H9 (cell line): Measurements from ENCODE around the gene PTPN13. TPM values are rescaled to one million over a fixed set of nuclear protein-coding genes. Genes with fewer than 3 reads are reported as not detected.

Source experiments
- DNase-seq: peaks from one replicate; pipeline ENCODE4 v3.0.0-alpha.2; 2017
- H2AFZ ChIP-seq: one replicate; pipeline ENCODE4 v1.6.1; 2013; ENCODE audit warnings: mild to moderate bottlenecking, low read length, control low read depth, moderate library complexity
- H2AK5ac ChIP-seq: 2 replicates; pipeline ENCODE4 v1.6.1; 2013; ENCODE audit warnings: low read length, control low read depth, mixed read lengths; ENCODE audit not compliant: insufficient read length
- H2BK120ac ChIP-seq: one replicate; pipeline ENCODE4 v1.6.1; 2013; ENCODE audit warnings: low read depth, mild to moderate bottlenecking, low read length, control low read depth, inconsistent platforms; ENCODE audit not compliant: poor library complexity, severe bottlenecking
- H2BK12ac ChIP-seq: 2 replicates; pipeline ENCODE4 v1.6.1; 2013; ENCODE audit warnings: low read length, control low read depth, mixed read lengths, low read depth; ENCODE audit not compliant: insufficient read length
- H2BK15ac ChIP-seq: 2 replicates; pipeline ENCODE4 v1.6.1; 2013; ENCODE audit warnings: low read depth, low read length, control low read depth
- H2BK20ac ChIP-seq: one replicate; pipeline ENCODE4 v1.6.1; 2013; ENCODE audit warnings: low read depth, mild to moderate bottlenecking, low read length, control low read depth, inconsistent platforms; ENCODE audit not compliant: poor library complexity, severe bottlenecking
- H2BK5ac ChIP-seq: 2 replicates; pipeline ENCODE4 v1.6.1; 2013; ENCODE audit warnings: low read length, control low read depth, mixed read lengths; ENCODE audit not compliant: insufficient read length
- H3K14ac ChIP-seq: 2 replicates; pipeline ENCODE4 v1.6.1; 2013; ENCODE audit warnings: low read length, control low read depth; ENCODE audit not compliant: insufficient read depth
- H3K18ac ChIP-seq: 2 replicates; pipeline ENCODE4 v1.6.1; 2013; ENCODE audit warnings: low read depth, mild to moderate bottlenecking, mixed read lengths, low read length, control low read depth; ENCODE audit not compliant: insufficient read length
- H3K23ac ChIP-seq: 2 replicates; pipeline ENCODE4 v1.6.1; 2013; ENCODE audit warnings: low read length, control low read depth, mixed read lengths, low read depth; ENCODE audit not compliant: insufficient read length
- H3K23me2 ChIP-seq: 2 replicates; pipeline ENCODE4 v1.6.1; 2013; ENCODE audit warnings: low read depth, mild to moderate bottlenecking, mixed read lengths, low read length, control low read depth; ENCODE audit not compliant: insufficient read length, poor library complexity, severe bottlenecking
- H3K27ac ChIP-seq: 2 replicates; pipeline ENCODE4 v1.5.1; 2013; ENCODE audit warnings: low read length, control low read depth, mixed read lengths, low read depth; ENCODE audit not compliant: insufficient read length
- H3K27me3 ChIP-seq: 2 replicates; pipeline ENCODE4 v1.6.1; 2013; ENCODE audit warnings: low read length, control low read depth, inconsistent platforms; ENCODE audit not compliant: insufficient read depth
- H3K4ac ChIP-seq: 2 replicates; pipeline ENCODE4 v1.6.1; 2013; ENCODE audit warnings: low read depth, mild to moderate bottlenecking, control low read depth, inconsistent platforms, low read length, moderate library complexity
- H3K4me1 ChIP-seq: 2 replicates; pipeline ENCODE4 v1.6.1; 2013; ENCODE audit warnings: low read length, control low read depth, inconsistent platforms; ENCODE audit not compliant: insufficient read depth
- H3K4me2 ChIP-seq: 2 replicates; pipeline ENCODE4 v1.6.1; 2013; ENCODE audit warnings: low read length, control low read depth, mixed read lengths; ENCODE audit not compliant: insufficient read length, insufficient read depth
- H3K56ac ChIP-seq: 2 replicates; pipeline ENCODE4 v1.6.1; 2013; ENCODE audit warnings: low read depth, mild to moderate bottlenecking, mixed read lengths, low read length, control low read depth; ENCODE audit not compliant: insufficient read length
- H3K79me1 ChIP-seq: 2 replicates; pipeline ENCODE4 v1.6.1; 2013; ENCODE audit warnings: low read depth, mild to moderate bottlenecking, moderate library complexity, low read length, control low read depth, inconsistent platforms; ENCODE audit not compliant: insufficient read depth, poor library complexity, severe bottlenecking
- H3K79me2 ChIP-seq: 2 replicates; pipeline ENCODE4 v1.6.1; 2013; ENCODE audit warnings: low read length, control low read depth, inconsistent platforms; ENCODE audit not compliant: insufficient read depth
- H3K9ac ChIP-seq: 2 replicates; pipeline ENCODE4 v1.6.1; 2013; ENCODE audit warnings: low read length, control low read depth, mixed read lengths; ENCODE audit not compliant: insufficient read length; ENCODE audit errors: extremely low read depth
- H3K9me3 ChIP-seq: one replicate; pipeline ENCODE4 v1.6.1; 2013; ENCODE audit warnings: low read depth, low read length, inconsistent platforms; ENCODE audit not compliant: control insufficient read depth
- H3T11ph ChIP-seq: one replicate; pipeline ENCODE4 v1.6.1; 2013; ENCODE audit warnings: mild to moderate bottlenecking, low read length, control low read depth, inconsistent platforms
- H4K20me1 ChIP-seq: one replicate; pipeline ENCODE4 v1.6.1; 2013; ENCODE audit not compliant: control insufficient read depth, insufficient read length, insufficient read depth
- H4K5ac ChIP-seq: 2 replicates; pipeline ENCODE4 v1.6.1; 2013; ENCODE audit warnings: low read depth, mild to moderate bottlenecking, mixed read lengths, low read length, control low read depth; ENCODE audit not compliant: insufficient read length
- H4K8ac ChIP-seq: replicated peaks from 2 replicates; pipeline ENCODE4 v1.6.1; 2013; ENCODE audit warnings: low read length, control low read depth, mixed read lengths, low read depth; ENCODE audit not compliant: insufficient read length
- H4K91ac ChIP-seq: 2 replicates; pipeline ENCODE4 v1.6.1; 2013; ENCODE audit warnings: low read depth, mild to moderate bottlenecking, moderate library complexity, mixed read lengths, low read length, control low read depth; ENCODE audit not compliant: insufficient read length
- H3K27ac Mint-ChIP-seq, 3 experiments: 2 replicates in 2 of 3; 3 replicates in 1 of 3; pipeline ENCODE4 v1.8.0; 2020 to 2021; ENCODE audit warnings: mixed read lengths in 3 of 3, mild to moderate bottlenecking in 1 of 3, moderate library complexity in 1 of 3
- H3K27me3 Mint-ChIP-seq: 2 replicates; pipeline ENCODE4 v1.8.0; 2021; ENCODE audit warnings: low read depth, mild to moderate bottlenecking, moderate library complexity, mixed read lengths
- H3K36me3 Mint-ChIP-seq, 3 experiments: 2 replicates in 2 of 3; 3 replicates in 1 of 3; pipeline ENCODE4 v1.8.0; 2020 to 2021; ENCODE audit warnings: low read depth in 3 of 3, mixed read lengths in 3 of 3; ENCODE audit not compliant: insufficient read depth in 1 of 3
- H3K4me1 Mint-ChIP-seq, 2 experiments: 2 replicates each; pipeline ENCODE4 v1.8.0; 2020; ENCODE audit warnings: mixed read lengths in 2 of 2
- H3K4me3 Mint-ChIP-seq, 2 experiments: 2 replicates in 1 of 2; 3 replicates in 1 of 2; pipeline ENCODE4 v1.8.0; 2020 to 2021; ENCODE audit warnings: mild to moderate bottlenecking in 2 of 2, mixed read lengths in 2 of 2, moderate library complexity in 1 of 2
- H3K9me3 Mint-ChIP-seq, 2 experiments: 2 replicates in 1 of 2; 3 replicates in 1 of 2; pipeline ENCODE4 v1.8.0; 2020; ENCODE audit warnings: mild to moderate bottlenecking in 2 of 2, mixed read lengths in 2 of 2, moderate library complexity in 1 of 2
- CTCF ChIP-seq: fragments of 200-600 bp; sonication (generic); conservative IDR thresholded peaks from 3 replicates; pipeline ENCODE4 v1.8.0; 2021; ENCODE audit warnings: antibody characterized with exemption, mild to moderate bottlenecking
- WGBS: extraction: QIAGEN DNeasy Blood & Tissue Kit; methylation state at CpG from one replicate; pipeline ENCODE4 v1.1.7; 2013; ENCODE audit warnings: missing lambda C conversion rate, low lambda C conversion rate, mixed read lengths; ENCODE audit not compliant: insufficient read length; ENCODE audit errors: extremely low coverage; 5-methylcytosine and 5-hydroxymethylcytosine counted together
- total RNA-seq: library from RNA; stranded (reverse); gene quantifications from 2 replicates; pipeline ENCODE4 v1.2.1, GENCODE V29; 2021

Gene PTPN13
- total RNA-seq, 1 experiment from 2014 or later: 34.9 TPM

GRCh38 chr4:86757468-86757867 is 163.4 kb downstream of the PTPN13 start:
- H3T11ph ChIP-seq: no peak overlapping the region
- no peak overlapping the region for H3K23ac ChIP-seq
- H2BK20ac ChIP-seq: no peak overlapping the region
- no peak overlapping the region for H3K4ac ChIP-seq
- peaks cover 10 to 28% (median 24%) of the 10 kb centered on the region in 3 experiments; a peak in 6 of 7 replicates for H3K36me3 Mint-ChIP-seq
- H3K18ac ChIP-seq: no peak overlapping the region
- H3K56ac ChIP-seq: no peak overlapping the region
- H2AK5ac ChIP-seq: no peak overlapping the region
- H3K4me2 ChIP-seq: no peak overlapping the region
- no peak overlapping the region for H4K8ac ChIP-seq
- H3K4me1 ChIP-seq: no peaks in the 10 kb centered on the region
- H2AFZ ChIP-seq: no peak overlapping the region
- H3K27ac ChIP-seq: no peak overlapping the region
- H3K79me2 ChIP-seq: no peaks in the 10 kb centered on the region
- no peak overlapping the region for H2BK5ac ChIP-seq
- no peak overlapping the region for H3K9ac ChIP-seq
- no peak overlapping the region for H3K14ac ChIP-seq
- H4K20me1 ChIP-seq: no peaks in the 10 kb centered on the region
- no peaks in the 10 kb centered on the region for H3K27me3 Mint-ChIP-seq
- H3K4me3 Mint-ChIP-seq: no peak overlapping the region
- no peaks in the 10 kb centered on the region for H3K9me3 ChIP-seq
- no peaks in the 10 kb centered on the region for H3K23me2 ChIP-seq
- H3K4me1 Mint-ChIP-seq: peaks cover 2% of the 10 kb centered on the region in 2 experiments; a peak in 2 of 4 replicates
- no peak for TF ChIP-seq CTCF
- no peak overlapping the region for H2BK12ac ChIP-seq
- no CpG with 5 or more reads among the region's 3 CpGs for WGBS
- H2BK120ac ChIP-seq: no peak overlapping the region
- no peaks in the 10 kb centered on the region for H3K9me3 Mint-ChIP-seq
- DNase-seq: no peak
- no peak overlapping the region for H4K5ac ChIP-seq
- H3K79me1 ChIP-seq: no peaks in the 10 kb centered on the region
- H2BK15ac ChIP-seq: no peak overlapping the region
- H4K91ac ChIP-seq: no peak overlapping the region
- peak overlapping the region in 1 of 3 experiments; percentile 62; a peak in 2 of 7 replicates for H3K27ac Mint-ChIP-seq
- no peaks in the 10 kb centered on the region for H3K27me3 ChIP-seq
